IMR-90 (cell line): ENCODE results near the gene TDRKH.

ENCODE experiments used
- CTCF ChIP-seq: conservative IDR thresholded peaks from 2 replicates; pipeline ENCODE4 v1.5.1; 2012; ENCODE audit warnings: mild to moderate bottlenecking, low read depth, low read length, improper control_type of control experiment
- MAFK ChIP-seq: IDR thresholded peaks from 2 replicates; pipeline ENCODE4 v1.6.1; 2012; ENCODE audit warnings: low read depth, low read length, improper control_type of control experiment

GRCh38 chr1:151787689-151788088 is 2.6 kb downstream of the TDRKH start:
- TF ChIP-seq CTCF (no peak), MAFK (no peak)
